Cardiac ventricle fibroblast (primary cell): Measurements from ENCODE around the gene SYNJ2BP. TPM values are rescaled to one million over a fixed set of nuclear protein-coding genes. Genes with fewer than 3 reads are reported as not detected.

Experiments
- total RNA-seq: library from RNA; depleted of rRNA; stranded (reverse); fragments of >200 nt; gene quantifications from 2 replicates; pipeline ENCODE4 v1.2.3, GENCODE V29; 2015

Gene SYNJ2BP, protein sequence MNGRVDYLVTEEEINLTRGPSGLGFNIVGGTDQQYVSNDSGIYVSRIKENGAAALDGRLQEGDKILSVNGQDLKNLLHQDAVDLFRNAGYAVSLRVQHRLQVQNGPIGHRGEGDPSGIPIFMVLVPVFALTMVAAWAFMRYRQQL
- 6.4 and 15.2 TPM in 2 replicates for total RNA-seq

DNA sequence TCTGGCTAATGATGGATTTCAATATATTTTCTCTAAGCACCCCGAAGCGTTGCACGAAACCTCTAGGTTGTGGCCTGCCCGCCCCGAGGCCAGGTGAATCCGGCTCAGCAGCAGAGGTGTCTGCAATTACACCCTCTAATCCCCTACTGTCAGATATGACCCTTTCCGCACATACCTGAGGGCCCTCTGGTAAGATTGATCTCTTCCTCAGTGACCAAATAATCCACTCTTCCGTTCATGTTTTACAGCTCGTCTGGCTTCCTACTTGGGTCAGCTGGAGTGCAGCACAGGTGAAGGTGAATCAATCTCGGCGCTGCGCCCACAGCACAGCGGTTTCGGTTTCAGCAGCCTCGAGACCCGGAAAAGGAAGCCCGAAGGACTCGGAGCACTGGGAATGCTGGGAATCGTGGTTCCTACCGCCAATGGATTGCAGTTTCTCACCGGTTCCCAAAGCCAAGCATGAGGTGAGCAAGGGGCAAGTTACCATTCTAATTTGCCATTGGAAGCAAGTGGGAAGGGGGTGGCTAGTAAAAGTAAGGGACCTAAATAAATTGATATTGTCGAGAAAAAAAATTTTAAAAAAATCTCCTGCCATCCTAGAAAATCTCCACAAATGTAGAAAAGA is at the start of gene SYNJ2BP:
TSS of gene SYNJ2BP (minus strand) at position 366 of the 625 bp plus-strand sequence. CDS start at position 239, 127 bp downstream.

GRCh38 chr14:70451874-70452273 is 35.0 kb upstream of the SYNJ2BP start, which contains the start of gene ADAM21:
ADAM21 (plus strand) TSS chr14:70452174; CDS start chr14:70457500, 5,326 bp downstream.

Other genes with a start within 250 kb of the SYNJ2BP start
- gene SLC8A3, start 228.1 kb downstream of the SYNJ2BP start, total RNA-seq = not detected in 2 replicates
- gene COX16, start 57.4 kb downstream of the SYNJ2BP start, total RNA-seq = 28.2 and 31.9 TPM in 2 replicates
- 0.34 and 0.81 TPM in 2 replicates for gene ADAM21, start 35.1 kb upstream of the SYNJ2BP start, total RNA-seq
- gene ADAM20, start 117.9 kb upstream of the SYNJ2BP start, total RNA-seq = 0.24 and 0.25 TPM in 2 replicates
- gene MED6, start 183.6 kb upstream of the SYNJ2BP start, total RNA-seq = 18.8 and 19.1 TPM in 2 replicates
- 0.05 and 0.12 TPM in 2 replicates for gene TTC9, start 224.8 kb upstream of the SYNJ2BP start, total RNA-seq